ENCODE data around the gene ABHD13. TPM values are rescaled to one million over a fixed set of nuclear protein-coding genes. Genes with fewer than 3 reads are reported as not detected.

ABHD13 gene
- total and polyA plus RNA-seq, 2 experiments from 2014 or later: 5.4 to 10.4 TPM

DNA sequence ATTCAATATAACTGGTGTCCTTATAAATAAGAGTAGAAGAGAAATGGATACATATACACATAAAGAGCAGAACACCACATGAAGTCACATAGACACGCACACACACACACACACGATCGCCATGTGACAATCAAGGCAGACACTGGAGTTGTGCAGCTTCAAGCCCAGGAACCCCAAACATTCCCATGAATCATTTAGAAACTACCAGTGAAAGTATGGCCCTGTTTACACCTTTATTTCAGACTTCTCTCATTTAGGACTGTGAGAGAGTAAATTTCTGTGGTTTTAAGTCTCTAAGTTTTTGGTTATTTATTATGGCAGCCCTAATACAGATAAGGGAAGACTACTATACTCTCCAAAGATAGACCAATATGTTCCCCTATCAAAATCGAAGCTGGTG lies 31.0 kb downstream of the ABHD13 start:
- Mint-ChIP-seq H3K4me1 (no peaks in the 10 kb centered on the region), H3K27ac (no peak overlapping the region), H3K4me3 (no peak overlapping the region), H3K9me3 (no peaks in the 10 kb centered on the region), H3K36me3 (ENCODE audit: low read depth) (no peaks in the 10 kb centered on the region), H3K27me3 (ENCODE audit: insufficient read depth, low read depth, poor library complexity) (no peaks in the 10 kb centered on the region)
- H3K36me3 ChIP-seq (ENCODE audit: insufficient read depth): no peaks in the 10 kb centered on the region
- no peaks in the 10 kb centered on the region for H3K27me3 ChIP-seq (ENCODE audit: insufficient read depth)
- no peak overlapping the region for H3K27ac ChIP-seq (ENCODE audit: low read depth)
- no peak overlapping the region for H3K4me3 ChIP-seq
- TF ChIP-seq STAT1 (IDR thresholded peaks at IDR 0.05; ENCODE audit: unreplicated experiment) (no peak), EZH2 (IDR thresholded peaks at IDR 0.05; ENCODE audit: low read depth, unreplicated experiment) (no peak), ZNF331 (CRISPR knock-in tag; IDR thresholded peaks at IDR 0.05; ENCODE audit: low read depth) (no peak), JUNB (IDR thresholded peaks at IDR 0.05; ENCODE audit: unreplicated experiment) (no peak), ZNF114 (CRISPR knock-in tag; IDR thresholded peaks at IDR 0.05) (no peak)
- TF ChIP-seq, protein P1, sequence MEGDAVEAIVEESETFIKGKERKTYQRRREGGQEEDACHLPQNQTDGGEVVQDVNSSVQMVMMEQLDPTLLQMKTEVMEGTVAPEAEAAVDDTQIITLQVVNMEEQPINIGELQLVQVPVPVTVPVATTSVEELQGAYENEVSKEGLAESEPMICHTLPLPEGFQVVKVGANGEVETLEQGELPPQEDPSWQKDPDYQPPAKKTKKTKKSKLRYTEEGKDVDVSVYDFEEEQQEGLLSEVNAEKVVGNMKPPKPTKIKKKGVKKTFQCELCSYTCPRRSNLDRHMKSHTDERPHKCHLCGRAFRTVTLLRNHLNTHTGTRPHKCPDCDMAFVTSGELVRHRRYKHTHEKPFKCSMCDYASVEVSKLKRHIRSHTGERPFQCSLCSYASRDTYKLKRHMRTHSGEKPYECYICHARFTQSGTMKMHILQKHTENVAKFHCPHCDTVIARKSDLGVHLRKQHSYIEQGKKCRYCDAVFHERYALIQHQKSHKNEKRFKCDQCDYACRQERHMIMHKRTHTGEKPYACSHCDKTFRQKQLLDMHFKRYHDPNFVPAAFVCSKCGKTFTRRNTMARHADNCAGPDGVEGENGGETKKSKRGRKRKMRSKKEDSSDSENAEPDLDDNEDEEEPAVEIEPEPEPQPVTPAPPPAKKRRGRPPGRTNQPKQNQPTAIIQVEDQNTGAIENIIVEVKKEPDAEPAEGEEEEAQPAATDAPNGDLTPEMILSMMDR (conservative IDR thresholded peaks at IDR 0.05; ENCODE audit: low read depth in 2 of 2): no peak
- TF ChIP-seq, protein P2, sequence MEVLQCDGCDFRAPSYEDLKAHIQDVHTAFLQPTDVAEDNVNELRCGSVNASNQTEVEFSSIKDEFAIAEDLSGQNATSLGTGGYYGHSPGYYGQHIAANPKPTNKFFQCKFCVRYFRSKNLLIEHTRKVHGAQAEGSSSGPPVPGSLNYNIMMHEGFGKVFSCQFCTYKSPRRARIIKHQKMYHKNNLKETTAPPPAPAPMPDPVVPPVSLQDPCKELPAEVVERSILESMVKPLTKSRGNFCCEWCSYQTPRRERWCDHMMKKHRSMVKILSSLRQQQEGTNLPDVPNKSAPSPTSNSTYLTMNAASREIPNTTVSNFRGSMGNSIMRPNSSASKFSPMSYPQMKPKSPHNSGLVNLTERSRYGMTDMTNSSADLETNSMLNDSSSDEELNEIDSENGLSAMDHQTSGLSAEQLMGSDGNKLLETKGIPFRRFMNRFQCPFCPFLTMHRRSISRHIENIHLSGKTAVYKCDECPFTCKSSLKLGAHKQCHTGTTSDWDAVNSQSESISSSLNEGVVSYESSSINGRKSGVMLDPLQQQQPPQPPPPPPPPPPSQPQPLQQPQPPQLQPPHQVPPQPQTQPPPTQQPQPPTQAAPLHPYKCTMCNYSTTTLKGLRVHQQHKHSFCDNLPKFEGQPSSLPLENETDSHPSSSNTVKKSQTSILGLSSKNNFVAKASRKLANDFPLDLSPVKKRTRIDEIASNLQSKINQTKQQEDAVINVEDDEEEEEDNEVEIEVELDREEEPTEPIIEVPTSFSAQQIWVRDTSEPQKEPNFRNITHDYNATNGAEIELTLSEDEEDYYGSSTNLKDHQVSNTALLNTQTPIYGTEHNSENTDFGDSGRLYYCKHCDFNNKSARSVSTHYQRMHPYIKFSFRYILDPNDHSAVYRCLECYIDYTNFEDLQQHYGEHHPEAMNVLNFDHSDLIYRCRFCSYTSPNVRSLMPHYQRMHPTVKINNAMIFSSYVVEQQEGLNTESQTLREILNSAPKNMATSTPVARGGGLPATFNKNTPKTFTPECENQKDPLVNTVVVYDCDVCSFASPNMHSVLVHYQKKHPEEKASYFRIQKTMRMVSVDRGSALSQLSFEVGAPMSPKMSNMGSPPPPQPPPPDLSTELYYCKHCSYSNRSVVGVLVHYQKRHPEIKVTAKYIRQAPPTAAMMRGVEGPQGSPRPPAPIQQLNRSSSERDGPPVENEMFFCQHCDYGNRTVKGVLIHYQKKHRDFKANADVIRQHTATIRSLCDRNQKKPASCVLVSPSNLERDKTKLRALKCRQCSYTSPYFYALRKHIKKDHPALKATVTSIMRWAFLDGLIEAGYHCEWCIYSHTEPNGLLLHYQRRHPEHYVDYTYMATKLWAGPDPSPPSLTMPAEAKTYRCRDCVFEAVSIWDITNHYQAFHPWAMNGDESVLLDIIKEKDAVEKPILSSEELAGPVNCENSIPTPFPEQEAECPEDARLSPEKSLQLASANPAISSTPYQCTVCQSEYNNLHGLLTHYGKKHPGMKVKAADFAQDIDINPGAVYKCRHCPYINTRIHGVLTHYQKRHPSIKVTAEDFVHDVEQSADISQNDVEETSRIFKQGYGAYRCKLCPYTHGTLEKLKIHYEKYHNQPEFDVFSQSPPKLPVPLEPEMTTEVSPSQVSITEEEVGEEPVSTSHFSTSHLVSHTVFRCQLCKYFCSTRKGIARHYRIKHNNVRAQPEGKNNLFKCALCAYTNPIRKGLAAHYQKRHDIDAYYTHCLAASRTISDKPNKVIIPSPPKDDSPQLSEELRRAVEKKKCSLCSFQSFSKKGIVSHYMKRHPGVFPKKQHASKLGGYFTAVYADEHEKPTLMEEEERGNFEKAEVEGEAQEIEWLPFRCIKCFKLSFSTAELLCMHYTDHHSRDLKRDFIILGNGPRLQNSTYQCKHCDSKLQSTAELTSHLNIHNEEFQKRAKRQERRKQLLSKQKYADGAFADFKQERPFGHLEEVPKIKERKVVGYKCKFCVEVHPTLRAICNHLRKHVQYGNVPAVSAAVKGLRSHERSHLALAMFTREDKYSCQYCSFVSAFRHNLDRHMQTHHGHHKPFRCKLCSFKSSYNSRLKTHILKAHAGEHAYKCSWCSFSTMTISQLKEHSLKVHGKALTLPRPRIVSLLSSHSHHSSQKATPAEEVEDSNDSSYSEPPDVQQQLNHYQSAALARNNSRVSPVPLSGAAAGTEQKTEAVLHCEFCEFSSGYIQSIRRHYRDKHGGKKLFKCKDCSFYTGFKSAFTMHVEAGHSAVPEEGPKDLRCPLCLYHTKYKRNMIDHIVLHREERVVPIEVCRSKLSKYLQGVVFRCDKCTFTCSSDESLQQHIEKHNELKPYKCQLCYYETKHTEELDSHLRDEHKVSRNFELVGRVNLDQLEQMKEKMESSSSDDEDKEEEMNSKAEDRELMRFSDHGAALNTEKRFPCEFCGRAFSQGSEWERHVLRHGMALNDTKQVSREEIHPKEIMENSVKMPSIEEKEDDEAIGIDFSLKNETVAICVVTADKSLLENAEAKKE (CRISPR knock-in tag; IDR thresholded peaks at IDR 0.05): no peak
- TF ChIP-seq, protein P3, sequence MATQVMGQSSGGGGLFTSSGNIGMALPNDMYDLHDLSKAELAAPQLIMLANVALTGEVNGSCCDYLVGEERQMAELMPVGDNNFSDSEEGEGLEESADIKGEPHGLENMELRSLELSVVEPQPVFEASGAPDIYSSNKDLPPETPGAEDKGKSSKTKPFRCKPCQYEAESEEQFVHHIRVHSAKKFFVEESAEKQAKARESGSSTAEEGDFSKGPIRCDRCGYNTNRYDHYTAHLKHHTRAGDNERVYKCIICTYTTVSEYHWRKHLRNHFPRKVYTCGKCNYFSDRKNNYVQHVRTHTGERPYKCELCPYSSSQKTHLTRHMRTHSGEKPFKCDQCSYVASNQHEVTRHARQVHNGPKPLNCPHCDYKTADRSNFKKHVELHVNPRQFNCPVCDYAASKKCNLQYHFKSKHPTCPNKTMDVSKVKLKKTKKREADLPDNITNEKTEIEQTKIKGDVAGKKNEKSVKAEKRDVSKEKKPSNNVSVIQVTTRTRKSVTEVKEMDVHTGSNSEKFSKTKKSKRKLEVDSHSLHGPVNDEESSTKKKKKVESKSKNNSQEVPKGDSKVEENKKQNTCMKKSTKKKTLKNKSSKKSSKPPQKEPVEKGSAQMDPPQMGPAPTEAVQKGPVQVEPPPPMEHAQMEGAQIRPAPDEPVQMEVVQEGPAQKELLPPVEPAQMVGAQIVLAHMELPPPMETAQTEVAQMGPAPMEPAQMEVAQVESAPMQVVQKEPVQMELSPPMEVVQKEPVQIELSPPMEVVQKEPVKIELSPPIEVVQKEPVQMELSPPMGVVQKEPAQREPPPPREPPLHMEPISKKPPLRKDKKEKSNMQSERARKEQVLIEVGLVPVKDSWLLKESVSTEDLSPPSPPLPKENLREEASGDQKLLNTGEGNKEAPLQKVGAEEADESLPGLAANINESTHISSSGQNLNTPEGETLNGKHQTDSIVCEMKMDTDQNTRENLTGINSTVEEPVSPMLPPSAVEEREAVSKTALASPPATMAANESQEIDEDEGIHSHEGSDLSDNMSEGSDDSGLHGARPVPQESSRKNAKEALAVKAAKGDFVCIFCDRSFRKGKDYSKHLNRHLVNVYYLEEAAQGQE (IDR thresholded peaks at IDR 0.05; ENCODE audit: unreplicated experiment): no peak
- H3K9me2 ChIP-seq (ENCODE audit: insufficient read depth): 0 out of 2 replicates have a peak, but pooled peaks cover 3% of the 10 kb centered on the region
- H3K4me2 ChIP-seq: no peak overlapping the region
- H3F3A ChIP-seq (replicated peaks; ENCODE audit: low read depth): no peaks in the 10 kb centered on the region
- H3K4me1 ChIP-seq (ENCODE audit: insufficient read depth): no peaks in the 10 kb centered on the region
- no peaks in the 10 kb centered on the region for H4K20me1 ChIP-seq (replicated peaks; ENCODE audit: insufficient read depth)
- H3K79me2 ChIP-seq (replicated peaks; ENCODE audit: insufficient read depth): no peaks in the 10 kb centered on the region
- DNase-seq (ENCODE audit: low spot score): no peak
- no peak overlapping the region for H2AFZ ChIP-seq
- no peak for ATAC-seq
